ENCODE data around the gene KIF22.

- TF ChIP-seq CTCF (IDR thresholded peaks at IDR 0.05) (no peak), POLR2AphosphoS5 (IDR thresholded peaks at IDR 0.05; ENCODE audit: low read depth, low read length) (no peak)
- TF ChIP-seq, protein P1, sequence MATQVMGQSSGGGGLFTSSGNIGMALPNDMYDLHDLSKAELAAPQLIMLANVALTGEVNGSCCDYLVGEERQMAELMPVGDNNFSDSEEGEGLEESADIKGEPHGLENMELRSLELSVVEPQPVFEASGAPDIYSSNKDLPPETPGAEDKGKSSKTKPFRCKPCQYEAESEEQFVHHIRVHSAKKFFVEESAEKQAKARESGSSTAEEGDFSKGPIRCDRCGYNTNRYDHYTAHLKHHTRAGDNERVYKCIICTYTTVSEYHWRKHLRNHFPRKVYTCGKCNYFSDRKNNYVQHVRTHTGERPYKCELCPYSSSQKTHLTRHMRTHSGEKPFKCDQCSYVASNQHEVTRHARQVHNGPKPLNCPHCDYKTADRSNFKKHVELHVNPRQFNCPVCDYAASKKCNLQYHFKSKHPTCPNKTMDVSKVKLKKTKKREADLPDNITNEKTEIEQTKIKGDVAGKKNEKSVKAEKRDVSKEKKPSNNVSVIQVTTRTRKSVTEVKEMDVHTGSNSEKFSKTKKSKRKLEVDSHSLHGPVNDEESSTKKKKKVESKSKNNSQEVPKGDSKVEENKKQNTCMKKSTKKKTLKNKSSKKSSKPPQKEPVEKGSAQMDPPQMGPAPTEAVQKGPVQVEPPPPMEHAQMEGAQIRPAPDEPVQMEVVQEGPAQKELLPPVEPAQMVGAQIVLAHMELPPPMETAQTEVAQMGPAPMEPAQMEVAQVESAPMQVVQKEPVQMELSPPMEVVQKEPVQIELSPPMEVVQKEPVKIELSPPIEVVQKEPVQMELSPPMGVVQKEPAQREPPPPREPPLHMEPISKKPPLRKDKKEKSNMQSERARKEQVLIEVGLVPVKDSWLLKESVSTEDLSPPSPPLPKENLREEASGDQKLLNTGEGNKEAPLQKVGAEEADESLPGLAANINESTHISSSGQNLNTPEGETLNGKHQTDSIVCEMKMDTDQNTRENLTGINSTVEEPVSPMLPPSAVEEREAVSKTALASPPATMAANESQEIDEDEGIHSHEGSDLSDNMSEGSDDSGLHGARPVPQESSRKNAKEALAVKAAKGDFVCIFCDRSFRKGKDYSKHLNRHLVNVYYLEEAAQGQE (IDR thresholded peaks at IDR 0.05; ENCODE audit: insufficient read depth in 1 of 2, low read depth in 2 of 2, low read length in 1 of 2) = no peak
These were observed 44.7 kb upstream of the KIF22 start, which contains the start of gene C16orf54 for GRCh38 chr16:29745853-29746345.
